ENCODE data around the gene RSPO4. TPM values are rescaled to one million over a fixed set of nuclear protein-coding genes. Genes with fewer than 3 reads are reported as not detected.

RSPO4 gene
- total and polyA plus RNA-seq, 2 of the 8 experiments (the other 6 are each of a cell fraction or from before 2014, with no cell fraction given) = 3.4 to 6.4 TPM

DNA sequence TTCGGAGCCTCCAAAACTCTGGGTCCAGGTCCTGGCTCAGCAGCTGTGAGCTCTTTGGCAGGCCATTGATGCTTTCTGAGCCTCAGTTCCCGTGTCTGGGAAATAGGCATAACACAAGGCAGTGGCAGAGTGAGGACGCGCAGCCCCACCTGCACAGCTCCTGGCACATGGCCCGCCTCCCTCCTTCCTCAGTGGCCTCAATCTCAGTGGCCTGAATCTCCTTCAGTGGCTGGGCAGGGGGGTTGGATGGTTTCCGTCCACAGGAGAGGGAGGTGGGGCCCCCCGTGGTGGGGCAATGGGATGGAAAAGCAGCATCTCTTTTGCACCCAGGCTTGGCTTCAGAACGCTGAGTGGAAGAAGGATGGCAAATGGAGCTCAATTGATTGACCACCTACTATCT is 5.1 kb downstream of the RSPO4 start:
- Histone ChIP-seq H2BK5ac (ENCODE audit: low read depth, low read length) (no peak overlapping the region), H3K23me2 (ENCODE audit: low read depth, low read length) (peaks cover 1% of the 10 kb centered on the region; the same call in 1 of the 2 replicates), H4K20me1 (replicated peaks in 1 of 2; ENCODE audit: control insufficient read depth in 1 of 2, insufficient read depth in 2 of 2, low read length in 2 of 2) (peaks cover 0 to 2% of the 10 kb centered on the region in 2 experiments), H3K36me3 (ENCODE audit: control insufficient read depth in 2 of 4, insufficient read depth in 4 of 4, low read length in 3 of 4) (no peaks in the 10 kb centered on the region), H3K27ac (ENCODE audit: low read depth, low read length) (no peak overlapping the region), H3K4me2 (ENCODE audit: insufficient read depth in 1 of 2, low read depth in 2 of 2, low read length in 2 of 2) (no peak overlapping the region), H4K91ac (replicated peaks; ENCODE audit: insufficient read length, low read length) (no peak overlapping the region), H3K9me3 (ENCODE audit: insufficient read depth in 2 of 2, low read depth in 1 of 2, low read length in 1 of 2) (no peaks in the 10 kb centered on the region), H2BK120ac (replicated peaks; ENCODE audit: low read depth, low read length) (no peak overlapping the region), H3K4me3 (ENCODE audit: extremely low read depth in 1 of 4, insufficient read depth in 2 of 4, low read depth in 3 of 4, low read length in 4 of 4) (no peak overlapping the region), H2BK12ac (ENCODE audit: low read depth, low read length) (peak overlapping the region; percentile 27; the same call in 1 of the 2 replicates), H3K79me1 (ENCODE audit: low read depth, low read length) (no peaks in the 10 kb centered on the region), H2AFZ (ENCODE audit: low read length) (no peak overlapping the region), H2BK20ac (ENCODE audit: low read length) (no peak overlapping the region), H3K18ac (ENCODE audit: extremely low read depth, low read length) (no peak overlapping the region), H3K4me1 (replicated peaks in 1 of 4; ENCODE audit: control insufficient read depth in 3 of 4, insufficient read depth in 4 of 4, low read length in 3 of 4) (peaks cover 0 to 4% (median 2%) of the 10 kb centered on the region in 4 experiments; a peak in 3 of 7 replicates), H2BK15ac (ENCODE audit: low read length) (no peak overlapping the region), H3K9ac (replicated peaks in 1 of 4; ENCODE audit: extremely low read depth in 1 of 4, low read depth in 3 of 4, low read length in 3 of 4) (no peak overlapping the region), H4K5ac (ENCODE audit: insufficient read length, low read depth, low read length) (no peak overlapping the region), H3K23ac (ENCODE audit: insufficient read length) (no peak overlapping the region), H3K79me2 (ENCODE audit: control insufficient read depth in 1 of 2, insufficient read depth in 2 of 2, low read length in 2 of 2) (no peaks in the 10 kb centered on the region), H4K8ac (ENCODE audit: extremely low read depth, insufficient read depth, low read length) (no peak overlapping the region), H3K56ac (replicated peaks; ENCODE audit: insufficient read length, low read depth, low read length) (no peak overlapping the region), H2AK5ac (ENCODE audit: low read depth, low read length) (no peak overlapping the region), H3K14ac (ENCODE audit: insufficient read length) (no peak overlapping the region), H3K27me3 (replicated peaks in 1 of 4; ENCODE audit: control insufficient read depth in 3 of 4, extremely low read depth in 1 of 4, insufficient read depth in 3 of 4, low read length in 3 of 4) (peaks cover 4 to 19% (median 17%) of the 10 kb centered on the region in 4 experiments), H3K4ac (replicated peaks; ENCODE audit: insufficient read length, low read depth, low read length) (no peak overlapping the region)
- POLR2A ChIA-PET (ENCODE audit: partially characterized antibody) = no interaction called here
- no peak for DNase-seq (ENCODE audit: low read depth in 1 of 2, low spot score in 2 of 2)
- 83% methylated on average over 8 of the region's 8 CpGs; no CpG with 5 or more reads in 1 of the 2 experiments for WGBS, 2 experiments (ENCODE audit: extremely low coverage in 1 of 2, insufficient coverage in 1 of 2, insufficient read length in 1 of 2, insufficient replicate concordance in 2 of 2, low coverage in 1 of 2, low lambda C conversion rate in 2 of 2, missing lambda C conversion rate in 1 of 2)
- CTCF ChIA-PET (ENCODE audit: partially characterized antibody) = interaction anchor here (0.7 to 1.8 kb wide), 3 partner anchors 65 to 178 kb away, joined by 3 to 5 read pairs (median 3); no protein-coding TSS in a partner anchor
- no peak for FAIRE-seq
- no peak for TF ChIP-seq SP4 (IDR thresholded peaks at IDR 0.05; ENCODE audit: low read length)
- no peak for TF ChIP-seq SP1 (IDR thresholded peaks at IDR 0.05; ENCODE audit: low read depth, low read length)
- TF ChIP-seq CHD2 (IDR thresholded peaks at IDR 0.05; ENCODE audit: low read length) = no peak
- no peak for TF ChIP-seq GTF2F1 (IDR thresholded peaks at IDR 0.05; ENCODE audit: borderline replicate concordance, low read depth, low read length)
- TF ChIP-seq JUN (IDR thresholded peaks at IDR 0.05; ENCODE audit: low read depth, low read length) = no peak
- TF ChIP-seq CBX8 (IDR thresholded peaks at IDR 0.05; ENCODE audit: borderline replicate concordance, low read depth, low read length) = no peak
- TF ChIP-seq RAD21 (IDR thresholded peaks at IDR 0.05 in 1 of 2, conservative IDR thresholded peaks at IDR 0.05 in 1 of 2; ENCODE audit: low read depth in 2 of 2, low read length in 2 of 2) = no peak
- no peak for TF ChIP-seq KDM5A (IDR thresholded peaks at IDR 0.05; ENCODE audit: low read length)
- TF ChIP-seq POLR2A (IDR thresholded peaks at IDR 0.05; ENCODE audit: control extremely low read depth in 1 of 2, low read depth in 2 of 2, low read length in 2 of 2) = no peak
- TF ChIP-seq POU5F1 (IDR thresholded peaks at IDR 0.05; ENCODE audit: low read depth, low read length) = no peak
- no peak for TF ChIP-seq KDM1A (IDR thresholded peaks at IDR 0.05; ENCODE audit: borderline replicate concordance, low read length)
- TF ChIP-seq SAP30 (IDR thresholded peaks at IDR 0.05; ENCODE audit: insufficient read depth, insufficient replicate concordance, low read length) = no peak
- no peak for TF ChIP-seq ZNF274 (IDR thresholded peaks at IDR 0.05; ENCODE audit: borderline replicate concordance, extremely low read depth, low read length)
- no peak for TF ChIP-seq RFX5 (IDR thresholded peaks at IDR 0.05; ENCODE audit: borderline replicate concordance, low read depth, low read length)

All from H1 (cell line).